OCI-LY7 (cell line): ENCODE measurements around the gene CCDC70.

Source experiments
- EZH2phosphoT487 ChIP-seq: fragments of 200-600 bp; sonication (generic); IDR thresholded peaks from 2 replicates; pipeline ENCODE4 v1.6.1; 2018; ENCODE audit warnings: low read depth, borderline replicate concordance, mild to moderate bottlenecking, mixed run types, antibody characterized with exemption, low read length, moderate library complexity, mixed read lengths
- TF ChIP-seq, protein P1 (sequence below): fragments of 200-600 bp; sonication (generic); conservative IDR thresholded peaks from 2 replicates; pipeline ENCODE4 v1.5.1; 2014; ENCODE audit warnings: mild to moderate bottlenecking, antibody characterized with exemption, low read length, moderate library complexity, mixed read lengths

DNA sequence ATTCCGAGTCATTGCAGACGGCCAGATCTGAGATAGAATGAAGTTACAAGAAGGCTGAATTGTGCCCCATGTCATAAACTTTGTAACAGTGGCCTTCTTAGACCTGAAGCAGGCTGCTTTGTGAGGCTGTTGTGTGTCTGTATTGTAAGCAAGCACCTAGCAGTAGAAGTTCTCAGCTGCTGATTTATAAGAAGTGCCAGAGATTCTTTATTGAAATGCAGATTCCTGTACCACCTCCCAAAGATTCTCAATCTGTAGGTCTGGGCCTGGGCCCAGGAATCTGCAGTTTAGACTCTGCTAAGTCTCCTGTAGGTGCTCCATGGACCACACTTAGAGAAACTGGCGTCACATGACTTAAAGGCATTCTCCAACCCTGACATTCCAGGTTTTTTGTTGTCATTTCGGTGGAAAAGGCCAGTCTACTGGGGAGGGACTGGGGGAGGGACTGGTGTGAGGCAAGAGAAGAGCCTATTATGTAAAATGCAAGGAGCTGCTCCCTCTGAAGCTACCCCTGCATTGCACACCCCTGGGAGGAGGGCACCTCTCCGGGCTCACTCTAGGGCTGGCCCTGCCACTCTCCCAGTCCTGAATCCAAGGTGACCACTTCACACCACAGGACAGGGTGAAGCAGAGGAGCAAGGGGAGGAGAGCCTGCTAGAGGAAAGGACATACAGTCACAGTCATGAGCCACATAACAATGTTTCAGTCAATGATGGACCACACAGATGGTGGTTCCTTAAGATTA is 16.0 kb upstream of the CCDC70 start:
- TF ChIP-seq, protein P1, sequence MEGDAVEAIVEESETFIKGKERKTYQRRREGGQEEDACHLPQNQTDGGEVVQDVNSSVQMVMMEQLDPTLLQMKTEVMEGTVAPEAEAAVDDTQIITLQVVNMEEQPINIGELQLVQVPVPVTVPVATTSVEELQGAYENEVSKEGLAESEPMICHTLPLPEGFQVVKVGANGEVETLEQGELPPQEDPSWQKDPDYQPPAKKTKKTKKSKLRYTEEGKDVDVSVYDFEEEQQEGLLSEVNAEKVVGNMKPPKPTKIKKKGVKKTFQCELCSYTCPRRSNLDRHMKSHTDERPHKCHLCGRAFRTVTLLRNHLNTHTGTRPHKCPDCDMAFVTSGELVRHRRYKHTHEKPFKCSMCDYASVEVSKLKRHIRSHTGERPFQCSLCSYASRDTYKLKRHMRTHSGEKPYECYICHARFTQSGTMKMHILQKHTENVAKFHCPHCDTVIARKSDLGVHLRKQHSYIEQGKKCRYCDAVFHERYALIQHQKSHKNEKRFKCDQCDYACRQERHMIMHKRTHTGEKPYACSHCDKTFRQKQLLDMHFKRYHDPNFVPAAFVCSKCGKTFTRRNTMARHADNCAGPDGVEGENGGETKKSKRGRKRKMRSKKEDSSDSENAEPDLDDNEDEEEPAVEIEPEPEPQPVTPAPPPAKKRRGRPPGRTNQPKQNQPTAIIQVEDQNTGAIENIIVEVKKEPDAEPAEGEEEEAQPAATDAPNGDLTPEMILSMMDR = no peak
- TF ChIP-seq EZH2phosphoT487 = no peak
